ENCODE data around the gene NR6A1.

The NR6A1 gene

DNA sequence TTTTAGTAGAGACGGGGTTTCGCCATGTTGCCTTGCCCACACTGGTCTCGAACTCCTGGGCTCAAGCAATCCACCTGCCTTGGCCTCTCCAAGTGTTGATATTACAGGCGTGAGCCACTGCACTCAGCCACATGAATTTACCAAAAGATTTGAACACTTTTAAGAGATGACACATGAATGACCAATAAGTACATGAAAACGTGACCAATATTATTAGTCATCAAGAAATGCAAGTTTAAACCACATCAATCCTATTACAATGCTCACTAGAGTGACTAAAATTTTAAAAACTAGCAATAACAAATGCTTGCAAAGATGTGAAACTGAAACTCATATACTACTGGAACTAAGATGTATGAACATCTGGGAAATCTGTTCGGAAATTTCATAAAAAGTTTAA lies 54.3 kb downstream of the NR6A1 start:
- Histone ChIP-seq H3K27ac (ENCODE audit: low read depth, low read length) (no peak overlapping the region), H3K9me2 (replicated peaks; ENCODE audit: insufficient read depth, low read length) (no peaks in the 10 kb centered on the region), H4K20me1 (ENCODE audit: low read depth, low read length) (no peaks in the 10 kb centered on the region), H3K36me3 (ENCODE audit: low read length) (no peaks in the 10 kb centered on the region), H3K9me3 (ENCODE audit: insufficient read depth, low read length) (no peaks in the 10 kb centered on the region), H3K4me3 (ENCODE audit: insufficient read depth, low read length, poor library complexity, severe bottlenecking) (no peak overlapping the region), H3K4me2 (ENCODE audit: low read depth, low read length, poor library complexity, severe bottlenecking) (no peak overlapping the region), H2AFZ (ENCODE audit: low read depth, low read length, severe bottlenecking) (no peak overlapping the region), H3K9ac (ENCODE audit: low read length) (no peak overlapping the region), H3F3A (ENCODE audit: insufficient read depth) (no peaks in the 10 kb centered on the region), H3K79me2 (ENCODE audit: insufficient read depth, low read length) (no peaks in the 10 kb centered on the region), H3K27me3 (ENCODE audit: low read length) (no peaks in the 10 kb centered on the region)
- TF ChIP-seq CTCF (IDR thresholded peaks at IDR 0.05; ENCODE audit: insufficient read depth, low read length, poor library complexity, severe bottlenecking) (no peak), EZH2phosphoT487 (conservative IDR thresholded peaks at IDR 0.05; ENCODE audit: low read length) (no peak)

DNA sequence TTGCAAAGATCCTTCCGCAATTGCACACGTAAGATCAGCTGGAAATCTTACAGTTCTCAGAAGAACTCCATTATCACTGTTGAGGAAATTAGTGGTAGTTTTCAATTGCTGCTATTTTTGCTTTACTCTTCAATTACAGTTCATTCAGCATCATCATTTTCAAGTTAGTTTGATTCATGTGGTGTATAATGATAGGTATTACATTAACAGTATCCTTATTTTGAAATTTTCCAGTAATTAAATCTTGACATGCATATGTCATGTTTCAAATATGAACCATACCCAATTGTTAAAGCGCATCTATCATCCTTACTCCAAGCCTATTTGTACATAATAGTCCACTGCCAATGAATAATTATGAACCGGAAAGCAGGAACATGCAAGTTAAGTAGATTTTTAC lies 60.3 kb downstream of the NR6A1 start:
- H3K36me3 ChIP-seq (ENCODE audit: low read length): no peaks in the 10 kb centered on the region
- no peaks in the 10 kb centered on the region for H3K9me3 ChIP-seq (ENCODE audit: insufficient read depth, low read length)
- TF ChIP-seq EZH2phosphoT487 (conservative IDR thresholded peaks at IDR 0.05; ENCODE audit: low read length) (no peak), CTCF (IDR thresholded peaks at IDR 0.05; ENCODE audit: insufficient read depth, low read length, poor library complexity, severe bottlenecking) (no peak)
- no peak overlapping the region for H3K4me2 ChIP-seq (ENCODE audit: low read depth, low read length, poor library complexity, severe bottlenecking)
- H3K27me3 ChIP-seq (ENCODE audit: low read length): no peaks in the 10 kb centered on the region
- no peaks in the 10 kb centered on the region for H3F3A ChIP-seq (ENCODE audit: insufficient read depth)
- no peaks in the 10 kb centered on the region for H4K20me1 ChIP-seq (ENCODE audit: low read depth, low read length)
- H3K27ac ChIP-seq (ENCODE audit: low read depth, low read length): no peak overlapping the region
- H3K79me2 ChIP-seq (ENCODE audit: insufficient read depth, low read length): no peaks in the 10 kb centered on the region
- no peak overlapping the region for H3K9ac ChIP-seq (ENCODE audit: low read length)
- no peak overlapping the region for H3K4me3 ChIP-seq (ENCODE audit: insufficient read depth, low read length, poor library complexity, severe bottlenecking)
- no peaks in the 10 kb centered on the region for H3K9me2 ChIP-seq (replicated peaks; ENCODE audit: insufficient read depth, low read length)
- H2AFZ ChIP-seq (ENCODE audit: low read depth, low read length, severe bottlenecking): no peak overlapping the region

DNA sequence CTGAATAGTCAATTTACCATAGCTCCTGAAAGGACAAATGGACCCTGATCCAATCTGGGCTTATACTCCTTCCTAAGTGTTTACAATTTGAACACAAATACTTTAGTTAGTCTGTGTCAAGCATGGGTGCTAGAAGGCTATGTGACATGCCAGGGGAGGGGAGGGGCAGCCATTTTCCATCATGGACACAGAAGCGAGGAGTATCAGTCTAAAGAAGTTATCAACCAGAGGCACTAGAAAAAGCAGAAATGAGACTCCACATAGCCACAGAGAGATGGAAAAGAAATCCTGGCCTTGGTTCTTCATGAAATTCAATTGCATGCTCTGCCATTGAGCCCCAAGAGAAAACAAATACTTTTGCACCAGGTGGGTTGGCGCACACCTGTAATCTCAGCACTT lies 61.8 kb downstream of the NR6A1 start:
- no peak for TF ChIP-seq CTCF (IDR thresholded peaks at IDR 0.05; ENCODE audit: insufficient read depth, low read length, poor library complexity, severe bottlenecking)
- TF ChIP-seq EZH2phosphoT487 (conservative IDR thresholded peaks at IDR 0.05; ENCODE audit: low read length): no peak
- Histone ChIP-seq H3K79me2 (ENCODE audit: insufficient read depth, low read length) (no peaks in the 10 kb centered on the region), H3K9me2 (replicated peaks; ENCODE audit: insufficient read depth, low read length) (no peaks in the 10 kb centered on the region), H3K4me2 (ENCODE audit: low read depth, low read length, poor library complexity, severe bottlenecking) (no peak overlapping the region), H3K27me3 (ENCODE audit: low read length) (no peaks in the 10 kb centered on the region), H3K4me3 (ENCODE audit: insufficient read depth, low read length, poor library complexity, severe bottlenecking) (no peak overlapping the region), H3F3A (ENCODE audit: insufficient read depth) (no peaks in the 10 kb centered on the region), H4K20me1 (ENCODE audit: low read depth, low read length) (no peaks in the 10 kb centered on the region), H3K9me3 (ENCODE audit: insufficient read depth, low read length) (no peaks in the 10 kb centered on the region), H3K36me3 (ENCODE audit: low read length) (no peaks in the 10 kb centered on the region), H3K27ac (ENCODE audit: low read depth, low read length) (no peak overlapping the region), H2AFZ (ENCODE audit: low read depth, low read length, severe bottlenecking) (no peak overlapping the region), H3K9ac (ENCODE audit: low read length) (no peak overlapping the region)
